ENCODE measurements around the gene SNRNP200.

DNA sequence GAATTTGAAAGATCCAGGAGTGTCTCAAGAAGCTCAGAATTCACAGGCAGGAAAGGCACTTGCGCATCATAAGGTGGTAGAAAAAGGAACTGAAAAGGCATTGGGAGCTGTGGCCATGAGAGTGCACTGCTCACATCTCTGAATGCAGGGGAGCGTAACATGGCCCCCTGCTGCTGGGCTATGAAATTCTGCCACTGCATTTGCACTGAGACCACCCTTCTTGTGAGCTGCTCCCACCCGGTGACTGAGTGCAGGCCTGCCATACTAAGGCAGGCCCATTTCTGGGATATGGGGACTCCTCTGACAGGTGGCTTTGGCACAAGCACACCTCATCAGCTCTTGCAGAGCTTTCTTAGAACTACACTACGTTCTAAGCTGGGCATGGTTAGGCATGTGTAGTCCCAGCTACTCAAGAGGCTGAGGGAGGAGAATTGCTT, 71.4 kb downstream of the SNRNP200 start:
- no peak for TF ChIP-seq EZH2phosphoT487 (IDR thresholded peaks at IDR 0.05; ENCODE audit: borderline replicate concordance, low read depth, low read length)
- TF ChIP-seq, protein P1, sequence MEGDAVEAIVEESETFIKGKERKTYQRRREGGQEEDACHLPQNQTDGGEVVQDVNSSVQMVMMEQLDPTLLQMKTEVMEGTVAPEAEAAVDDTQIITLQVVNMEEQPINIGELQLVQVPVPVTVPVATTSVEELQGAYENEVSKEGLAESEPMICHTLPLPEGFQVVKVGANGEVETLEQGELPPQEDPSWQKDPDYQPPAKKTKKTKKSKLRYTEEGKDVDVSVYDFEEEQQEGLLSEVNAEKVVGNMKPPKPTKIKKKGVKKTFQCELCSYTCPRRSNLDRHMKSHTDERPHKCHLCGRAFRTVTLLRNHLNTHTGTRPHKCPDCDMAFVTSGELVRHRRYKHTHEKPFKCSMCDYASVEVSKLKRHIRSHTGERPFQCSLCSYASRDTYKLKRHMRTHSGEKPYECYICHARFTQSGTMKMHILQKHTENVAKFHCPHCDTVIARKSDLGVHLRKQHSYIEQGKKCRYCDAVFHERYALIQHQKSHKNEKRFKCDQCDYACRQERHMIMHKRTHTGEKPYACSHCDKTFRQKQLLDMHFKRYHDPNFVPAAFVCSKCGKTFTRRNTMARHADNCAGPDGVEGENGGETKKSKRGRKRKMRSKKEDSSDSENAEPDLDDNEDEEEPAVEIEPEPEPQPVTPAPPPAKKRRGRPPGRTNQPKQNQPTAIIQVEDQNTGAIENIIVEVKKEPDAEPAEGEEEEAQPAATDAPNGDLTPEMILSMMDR (conservative IDR thresholded peaks at IDR 0.05; ENCODE audit: low read length): peak; percentile 74
